Eye (tissue), 1 donor: ENCODE measurements around the gene NAP1L4.
A peak's percentile ranks its signal among the peaks of the same experiment; 100 is the strongest.

Source experiments
- DNase-seq: peaks from one replicate; pipeline ENCODE4 v3.0.0-alpha.2; 2015

NAP1L4 gene

GRCh38 chr11:2991452-2992233 is 486 bp downstream of the NAP1L4 start:
- peak; percentile 80 for DNase-seq

GRCh38 chr11:2990617-2991451 is 1.3 kb downstream of the NAP1L4 start:
- no peak for DNase-seq

GRCh38 chr11:2989551-2989950 is 2.6 kb downstream of the NAP1L4 start:
- DNase-seq = no peak

- DNase-seq = no peak
These were observed 3.1 kb downstream of the NAP1L4 start for GRCh38 chr11:2989006-2989405.

DNA sequence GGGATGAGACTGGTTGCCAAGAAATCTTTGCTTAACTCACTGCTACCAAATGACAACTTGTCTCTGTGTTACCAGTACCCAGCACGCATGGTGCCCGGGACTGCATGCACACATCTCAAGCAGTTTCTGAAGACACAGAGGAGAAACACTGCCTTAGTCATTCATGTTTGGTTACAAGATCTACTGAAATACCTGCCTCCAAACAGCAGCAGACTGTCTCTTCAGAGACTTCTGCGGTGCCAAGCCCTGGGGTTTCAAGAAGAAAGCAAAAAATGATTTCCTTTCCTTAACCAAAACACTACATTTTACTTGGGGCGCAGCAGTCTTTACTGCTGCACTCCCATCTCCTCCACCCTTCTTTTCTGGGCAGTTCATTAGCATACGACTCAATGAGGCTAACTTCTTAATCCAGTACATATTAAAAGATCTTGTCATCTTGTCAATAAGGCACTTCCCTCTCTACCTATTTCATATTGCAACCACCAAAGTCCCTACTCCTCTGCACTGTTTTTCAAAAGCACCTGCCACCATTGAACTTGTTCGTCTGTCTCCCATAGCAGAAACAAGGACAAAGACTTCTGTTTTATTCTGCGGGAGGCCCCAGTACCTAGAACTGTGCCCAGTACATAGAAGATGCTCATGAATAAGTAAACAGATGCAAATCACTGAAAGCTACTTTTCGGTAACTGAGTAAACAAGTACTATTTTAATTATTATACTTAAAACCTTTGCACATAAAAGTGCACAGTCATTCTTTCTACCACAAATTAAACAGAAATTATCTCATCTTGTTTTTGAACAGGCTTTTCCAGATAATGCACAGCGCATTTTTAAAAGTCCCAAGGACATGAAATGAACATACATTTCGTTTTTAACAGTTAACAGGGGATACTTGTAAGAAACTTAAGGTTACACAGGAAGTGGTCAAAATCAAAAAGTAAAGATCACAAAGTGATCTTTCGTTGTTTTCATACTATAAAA is 4.0 kb downstream of the NAP1L4 start:
- no peak for DNase-seq

- no peak for DNase-seq
These were observed 8.2 kb downstream of the NAP1L4 start for GRCh38 chr11:2983908-2984307.

DNA sequence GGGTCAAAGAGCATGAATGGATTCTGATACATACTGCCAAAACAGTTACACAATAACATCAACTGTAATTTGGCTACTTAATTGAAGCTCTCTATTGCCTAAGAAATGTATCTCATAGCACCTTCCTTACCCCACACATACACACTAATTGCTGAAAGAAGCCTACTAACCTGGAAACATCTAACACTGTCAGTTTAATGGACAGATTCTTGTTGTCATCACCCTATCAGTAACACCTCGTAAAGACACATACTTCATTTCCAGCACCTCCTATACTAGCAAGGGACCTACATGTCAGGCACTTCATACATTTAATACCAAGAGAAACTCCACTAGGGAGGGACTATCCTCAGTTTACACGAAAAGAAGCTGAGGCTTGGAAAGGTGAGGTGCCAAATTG is 9.9 kb downstream of the NAP1L4 start:
- DNase-seq = no peak

DNA sequence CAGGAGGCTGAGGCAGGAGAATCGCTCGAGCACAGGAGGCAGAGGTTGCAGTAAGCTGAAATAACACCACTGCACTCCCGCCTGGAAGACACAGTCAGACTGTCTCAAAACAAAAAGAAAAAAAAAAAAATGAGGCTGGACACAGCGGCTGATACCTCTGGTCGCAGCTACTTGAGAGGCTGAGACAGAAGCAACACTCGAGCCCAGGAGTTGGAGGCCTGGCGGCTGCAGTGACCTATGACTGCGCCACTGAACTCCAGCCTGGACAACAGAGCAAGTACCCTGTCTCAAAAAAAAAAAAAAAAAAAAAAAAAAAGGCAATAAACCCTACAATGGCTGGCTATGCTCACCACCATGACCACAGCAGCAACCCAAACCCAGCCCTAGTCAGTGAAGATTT is 11.0 kb downstream of the NAP1L4 start:
- DNase-seq = no peak

DNA sequence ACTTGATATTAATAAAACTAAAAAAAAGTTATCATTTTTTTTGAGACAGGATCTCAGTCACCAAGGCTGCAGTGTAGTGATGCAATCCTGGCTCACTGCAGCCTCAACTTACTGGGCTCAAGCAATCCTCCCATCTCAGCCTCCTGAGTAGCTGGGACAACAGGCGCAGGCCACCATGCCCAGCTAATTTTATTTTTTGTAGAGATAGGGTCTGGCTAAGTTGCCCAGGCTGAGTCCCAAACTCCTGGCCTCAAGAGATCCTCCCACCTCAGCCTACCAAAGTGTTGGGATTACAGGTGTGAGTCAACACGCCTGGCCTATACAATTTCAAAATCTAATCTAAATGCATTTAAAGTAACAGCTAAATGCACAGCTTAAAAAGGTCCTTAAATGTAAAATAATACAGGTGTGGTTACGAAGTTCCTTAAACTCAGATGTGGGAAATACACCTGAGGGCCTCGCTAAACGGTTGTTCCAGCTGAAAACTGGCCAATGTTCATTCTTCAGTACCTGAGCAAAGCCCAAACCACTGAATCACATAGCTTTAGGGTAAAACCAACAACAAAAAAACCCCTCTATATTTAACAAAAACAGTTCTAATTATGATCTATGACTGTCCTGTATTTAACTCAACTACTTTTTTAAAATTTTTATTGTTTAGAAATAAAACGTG is 11.8 kb downstream of the NAP1L4 start:
- DNase-seq = no peak

GRCh38 chr11:2977113-2977512 is 15.0 kb downstream of the NAP1L4 start:
- DNase-seq = no peak

DNA sequence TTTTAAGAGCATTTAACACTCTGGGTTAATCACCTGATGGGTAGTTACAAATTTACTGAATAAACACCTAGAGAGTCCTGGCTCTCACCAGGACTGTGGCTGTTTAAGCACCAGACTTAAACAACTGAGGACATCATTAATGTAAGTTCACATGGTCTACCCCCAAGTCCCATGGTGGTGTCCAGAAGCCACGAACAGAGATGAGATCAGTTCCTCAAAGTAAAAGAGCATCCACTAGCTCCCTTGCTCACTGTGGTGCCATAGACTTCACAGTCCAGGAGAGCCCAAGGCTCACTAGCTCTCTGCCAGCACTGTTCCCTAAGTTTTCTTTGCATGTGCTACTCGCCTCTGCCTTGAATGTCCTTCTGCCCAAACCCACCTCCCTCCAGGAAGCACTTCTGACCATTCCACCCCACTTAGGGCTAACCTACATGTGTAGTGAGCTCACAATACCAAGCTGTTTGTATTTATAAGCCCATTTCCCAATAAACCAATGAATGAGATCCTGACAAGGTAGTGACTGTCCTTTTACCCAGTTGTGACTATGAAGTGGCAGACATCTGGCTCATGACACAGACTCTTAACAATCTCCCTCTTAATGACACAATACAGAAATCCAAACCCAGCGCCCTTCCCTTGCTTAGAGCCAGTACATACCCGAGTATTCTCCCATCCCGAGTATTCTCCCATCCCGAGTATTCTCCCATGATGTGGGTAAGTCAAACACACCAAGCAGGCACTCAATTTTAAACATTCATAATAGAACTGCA is 15.7 kb downstream of the NAP1L4 start:
- DNase-seq = no peak

GRCh38 chr11:2975594-2975993 is 16.5 kb downstream of the NAP1L4 start:
- peak; percentile 34 for DNase-seq

DNA sequence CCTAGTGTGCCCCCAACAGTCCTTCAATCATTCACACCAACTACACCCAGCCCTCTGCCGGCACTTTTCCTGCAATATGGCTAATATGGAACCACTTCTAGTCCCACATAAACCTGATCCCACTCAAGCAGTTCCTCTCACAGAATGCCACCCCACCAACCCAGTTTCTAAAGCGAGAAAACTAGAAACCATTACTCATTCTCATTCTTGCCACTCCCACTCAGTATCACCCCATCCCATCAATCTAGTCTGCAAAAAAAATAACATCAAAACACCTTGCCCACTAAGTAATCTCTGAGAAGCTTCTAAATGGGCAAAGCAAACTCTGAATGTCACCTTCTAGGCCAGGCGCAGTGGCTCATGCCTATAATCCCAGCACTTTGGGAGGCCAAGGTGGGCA is 17.9 kb downstream of the NAP1L4 start:
- DNase-seq = no peak

DNA sequence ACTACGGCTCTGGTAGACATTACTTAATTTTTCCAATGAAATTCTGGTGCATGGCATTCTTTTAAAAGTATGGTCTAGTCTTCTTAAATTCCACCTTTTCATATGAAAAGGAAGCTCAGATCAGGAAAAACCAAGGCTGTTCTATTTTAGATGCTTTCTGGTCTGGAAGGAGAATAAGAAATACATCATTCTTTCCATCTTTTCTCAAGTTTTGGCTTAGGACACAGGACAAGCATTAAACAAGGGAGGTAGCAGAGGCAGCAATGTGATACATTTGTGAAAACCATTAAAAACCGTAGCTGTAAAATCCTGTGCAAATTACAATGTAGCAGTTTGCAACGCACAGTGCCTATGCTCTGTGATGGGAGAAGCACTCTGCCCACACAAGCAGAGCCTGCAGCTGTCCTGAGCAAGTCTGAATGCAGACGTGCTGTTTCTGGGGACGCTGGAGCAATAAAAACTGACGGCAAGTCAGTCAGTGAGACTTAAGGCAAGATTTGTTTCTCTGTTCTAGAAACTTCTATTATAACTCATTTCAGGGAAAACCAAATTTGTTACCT is 23.7 kb downstream of the NAP1L4 start:
- DNase-seq = no peak

- DNase-seq = no peak
These were observed 27.3 kb downstream of the NAP1L4 start for GRCh38 chr11:2964782-2965181.

DNA sequence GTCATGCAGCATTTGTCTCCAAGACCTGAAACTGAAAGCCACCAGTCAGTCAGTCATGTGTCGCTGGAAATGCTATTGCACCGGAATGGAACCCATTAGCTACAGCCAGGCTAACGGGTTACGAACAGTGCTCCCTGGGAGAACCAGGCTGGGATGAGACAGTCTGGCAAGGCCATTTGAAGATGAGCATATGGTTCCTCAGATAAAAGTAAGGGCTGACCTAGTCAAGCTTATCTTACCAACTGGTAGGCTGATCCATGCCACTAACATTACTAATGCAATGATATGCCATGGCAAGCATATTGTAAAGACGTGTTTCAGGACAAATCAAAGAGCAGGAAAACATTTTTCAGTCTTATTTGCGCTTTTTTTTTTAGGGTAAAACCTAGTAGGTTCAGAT is 28.4 kb downstream of the NAP1L4 start:
- no peak for DNase-seq

- no peak for DNase-seq
These were observed 28.9 kb downstream of the NAP1L4 start for GRCh38 chr11:2963112-2963754.

DNA sequence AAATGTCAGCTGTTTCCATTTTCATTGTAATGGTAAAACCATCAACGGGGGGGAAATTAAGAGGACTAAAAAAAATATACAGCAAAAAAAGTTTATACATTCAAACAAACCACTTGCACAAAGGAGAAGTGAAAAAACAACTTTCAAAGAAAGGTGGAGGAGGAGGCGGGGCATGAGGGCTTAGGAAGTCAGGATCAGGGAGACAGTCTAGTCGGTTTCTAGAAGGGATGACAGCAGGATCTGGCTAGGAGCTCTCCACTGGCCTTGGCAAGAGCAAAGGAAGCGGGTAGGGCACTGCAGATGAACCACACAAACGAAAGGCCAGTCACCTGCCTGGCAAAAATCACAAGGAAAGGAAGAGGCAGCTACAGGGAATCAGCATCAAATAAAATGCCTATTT is 31.0 kb downstream of the NAP1L4 start:
- DNase-seq = no peak

DNA sequence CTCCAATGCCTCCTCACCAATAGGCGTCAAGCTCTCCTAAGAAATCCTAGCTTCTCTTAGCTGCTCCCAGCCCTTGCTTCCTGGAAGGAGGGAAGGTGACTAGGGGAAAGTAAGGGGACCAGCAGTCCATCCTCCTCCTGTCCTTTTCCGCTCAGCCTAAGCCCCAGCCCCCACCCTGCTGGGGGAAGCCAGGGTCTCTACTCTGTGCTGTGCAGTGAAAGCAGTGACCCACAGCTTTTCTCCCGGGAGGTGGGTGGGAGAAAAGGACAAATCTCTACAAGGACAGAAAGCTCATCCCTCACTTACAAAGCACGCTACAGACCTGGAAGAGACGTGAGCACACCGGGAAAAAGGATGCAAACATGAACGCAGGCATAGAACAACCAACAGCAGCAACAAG is 32.0 kb downstream of the NAP1L4 start:
- DNase-seq = no peak

- no peak for DNase-seq
These were observed 33.9 kb downstream of the NAP1L4 start for GRCh38 chr11:2958251-2958650.
